GM12878 (cell line): ENCODE data around the gene PYGB. TPM values are rescaled to one million over a fixed set of nuclear protein-coding genes. Genes with fewer than 3 reads are reported as not detected.

Experiments
- ATAC-seq: fragments of 200-7000 bp; cut with Tn5 transposase; 3 replicates; pipeline ENCODE4 v1.9.1; 2020; ENCODE audit warnings: mild to moderate bottlenecking, moderate library complexity
- BruUV-seq: library from RNA; stranded (reverse); fragments of 400-500 nt; replicated peaks from 2 replicates; lab custom pipeline; 2021; lab: Mats Ljungman, UMichigan
- CTCF ChIA-PET: fragments of 300-600 bp; sonication (Branson Sonifier 250); formaldehyde crosslinking; extraction: SDS; loops from one replicate; lab custom pipeline; 2021; ENCODE audit warnings: inconsistent platforms; lab: Yijun Ruan, JAX
- POLR2A ChIA-PET: fragments of 350-600 bp; formaldehyde crosslinking; extraction: SDS; loops from one replicate; lab custom pipeline; 2021; ENCODE audit warnings: inconsistent platforms; lab: Charles Lee
- RAD21 ChIA-PET: fragments of 300-600 bp; sonication (Branson Sonifier 250); formaldehyde crosslinking; loops from one replicate; lab custom pipeline; 2023; ENCODE audit warnings: antibody characterized with exemption; ENCODE audit not compliant: unreplicated experiment; lab: Charles Lee
- SMC1A ChIA-PET: fragments of 300-600 bp; sonication (Branson Sonifier 250); formaldehyde crosslinking; loops from one replicate; lab custom pipeline; 2023; ENCODE audit not compliant: unreplicated experiment, uncharacterized antibody; lab: Charles Lee
- DNase-seq: peaks from one replicate; pipeline ENCODE4 v3.0.0-alpha.2; 2011; ENCODE audit warnings: low read depth, low spot score
- FAIRE-seq: peaks from 3 replicates; lab custom pipeline; 2011; peaks lifted over from hg19 to GRCh38; lab: Jason Lieb, UNC
- H2AFZ ChIP-seq: 2 replicates; pipeline ENCODE4 v1.6.0; 2011; ENCODE audit warnings: low read depth, low read length, control low read depth; ENCODE audit not compliant: control insufficient read depth
- H3K27ac ChIP-seq: 2 replicates; pipeline ENCODE4 v1.5.1; 2011; ENCODE audit warnings: control low read depth; ENCODE audit not compliant: control insufficient read depth, insufficient read depth
- H3K27me3 ChIP-seq, 2 experiments: replicated peaks in 1 of 2; 2 replicates each; pipeline versions ENCODE4 v1.6.0 to v1.6.1; 2011; ENCODE audit warnings: low read length in 1 of 2; ENCODE audit not compliant: control insufficient read depth in 2 of 2, insufficient read depth in 2 of 2
- H3K36me3 ChIP-seq, 2 experiments: 2 replicates each; pipeline ENCODE4 v1.5.1; 2011; ENCODE audit warnings: low read length in 1 of 2; ENCODE audit not compliant: control insufficient read depth in 2 of 2, insufficient read depth in 2 of 2
- H3K4me1 ChIP-seq: 2 replicates; pipeline ENCODE4 v1.6.1; 2011; ENCODE audit warnings: mild to moderate bottlenecking, low read length, moderate library complexity, mixed read lengths; ENCODE audit not compliant: control insufficient read depth, insufficient read depth
- H3K4me2 ChIP-seq: 2 replicates; pipeline ENCODE4 v1.6.0; 2011; ENCODE audit warnings: control low read depth; ENCODE audit not compliant: control insufficient read depth, insufficient read depth
- H3K4me3 ChIP-seq: fragments of 200-600 bp; sonication (generic); 2 replicates; pipeline ENCODE4 v1.5.1; 2016
- H3K79me2 ChIP-seq: 2 replicates; pipeline ENCODE4 v1.6.0; 2011; ENCODE audit warnings: low read length; ENCODE audit not compliant: control insufficient read depth, insufficient read depth
- H3K9ac ChIP-seq: 2 replicates; pipeline ENCODE4 v1.8.0; 2011; ENCODE audit warnings: low read length, control low read depth, mixed read lengths; ENCODE audit not compliant: control insufficient read depth, insufficient read depth
- H3K9me3 ChIP-seq: replicated peaks from 3 replicates; pipeline ENCODE4 v1.5.1; 2011; ENCODE audit warnings: mild to moderate bottlenecking, low read length; ENCODE audit not compliant: control insufficient read depth, insufficient read depth
- H4K20me1 ChIP-seq: 2 replicates; pipeline ENCODE4 v1.6.0; 2011; ENCODE audit not compliant: control insufficient read depth, insufficient read depth
- CREM ChIP-seq: IDR thresholded peaks from 2 replicates; pipeline ENCODE4 v1.6.1; 2014; ENCODE audit warnings: antibody characterized with exemption, low read depth
- FOXM1 ChIP-seq: IDR thresholded peaks from 2 replicates; pipeline ENCODE4 v1.6.1; 2012; ENCODE audit warnings: low read depth, mild to moderate bottlenecking, inconsistent platforms, low read length, moderate library complexity
- SUZ12 ChIP-seq: fragments of 200-600 bp; sonication (generic); IDR thresholded peaks from one replicate; pipeline ENCODE4 v1.6.1; 2018; ENCODE audit warnings: antibody characterized with exemption, mild to moderate bottlenecking; ENCODE audit not compliant: unreplicated experiment
- WGBS: methylation state at CpG from one replicate; pipeline ENCODE4 v1.1.6; 2016; ENCODE audit warnings: low lambda C conversion rate; ENCODE audit not compliant: insufficient replicate concordance, insufficient coverage; ENCODE audit errors: missing lambda C conversion rate; 5-methylcytosine and 5-hydroxymethylcytosine counted together
- in situ Hi-C: fragments of 300-500 bp; cut with MboI; formaldehyde crosslinking; loops from 9 replicates; pipeline ENCODE4 v1.14.3; 2018; ENCODE audit warnings: mixed read lengths
- intact Hi-C: fragments of 100-400 bp; cut with micrococcal nuclease; formaldehyde crosslinking; loops from one replicate; pipeline ENCODE4 v1.14.2; 2022; ENCODE audit not compliant: unreplicated experiment
- polyA plus RNA-seq, 11 experiments: library from polyadenylated mRNA; depleted of rRNA in 4 of 11; unstranded in 6 of 11; stranded (reverse) in 5 of 11; fragments of >200 nt; fragmentation: Nextera tagmentation in 4 of 11; fragmentation: Illumina TruSeq in 1 of 11; extraction: Ambion mirVana in 4 of 11; extraction: Trizol in 1 of 11; gene quantifications; 1 replicate in 1 of 11; 2 replicates in 10 of 11; pipeline versions ENCODE4 v1.2.1 to v1.2.3, GENCODE V29; 2011 to 2016; ENCODE audit warnings: inconsistent platforms in 2 of 11, missing spikeins in 2 of 11, low read depth in 1 of 11
- total RNA-seq, 4 experiments: library from RNA; depleted of rRNA in 3 of 4; stranded (reverse); fragments of >200 nt in 3 of 4; fragmentation: Illumina TruSeq in 1 of 4; extraction: Trizol in 1 of 4; gene quantifications; 2 replicates each; pipeline versions ENCODE4 v1.2.1 to v1.2.3, GENCODE V29; 2013 to 2021

The PYGB gene
- total and polyA plus RNA-seq, 10 of the 15 experiments (the other 5 are each of a cell fraction or from before 2014, with no cell fraction given): 0.34 to 33.5 (median 21.8) TPM

DNA sequence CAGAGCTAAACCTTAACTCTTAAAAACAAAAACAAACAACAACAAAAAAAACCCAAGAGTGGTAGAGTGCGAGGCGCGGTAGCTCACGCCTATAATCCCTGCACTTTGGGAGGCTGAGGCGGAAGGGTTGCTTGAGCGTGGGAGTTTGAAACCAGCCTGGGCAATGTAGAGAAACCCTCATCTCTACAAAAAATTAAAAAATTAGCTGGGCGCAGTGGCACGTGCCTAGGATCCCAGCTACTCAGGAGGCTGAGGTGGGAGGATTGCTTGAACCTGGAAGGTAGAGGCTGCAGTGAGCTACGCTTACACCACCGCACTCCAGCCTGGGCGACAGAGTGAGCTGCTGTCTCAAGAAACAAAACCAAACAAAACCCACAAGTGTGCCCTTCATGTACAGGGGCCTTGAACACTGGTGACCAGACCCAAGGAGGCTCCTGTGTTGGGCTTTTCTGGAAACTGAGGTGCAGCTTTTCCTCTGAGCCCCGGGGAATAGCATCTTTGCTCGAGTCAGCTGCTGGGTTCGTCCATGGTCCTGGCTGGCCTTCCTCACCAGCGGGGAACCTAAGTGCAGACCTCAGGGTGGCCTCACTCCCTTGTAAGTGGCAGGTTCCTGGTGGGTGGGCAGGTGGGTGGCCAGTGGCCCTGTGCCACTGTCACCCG is 39.9 kb downstream of the PYGB start:
- ChIA-PET RAD21 (no interaction called here), SMC1A (no interaction called here)
- Histone ChIP-seq H3K27ac (no peak overlapping the region; the same call in 1 of the 2 replicates), H3K9ac (no peak overlapping the region)
- in situ Hi-C loops (no loop called here), intact Hi-C loops (loop anchor here (5.0 kb wide), 1 partner anchor 290 kb away; no protein-coding TSS in a partner anchor)
- TF ChIP-seq CREM: no peak
- no peak for TF ChIP-seq SUZ12
- no peak for TF ChIP-seq FOXM1
- TF ChIP-seq, all 136 proteins: peak for 0
- H3K4me3 ChIP-seq: no peak overlapping the region
- H3K4me1 ChIP-seq: peaks cover 15% of the 10 kb centered on the region
- no TSS peak for BruUV-seq
- ChIA-PET POLR2A (interaction anchor here (1.1 kb wide), 1 partner anchor 41 kb away, joined by 5 read pairs; no protein-coding TSS in a partner anchor), CTCF (interaction anchor here (1.1 kb wide), 1 partner anchor 112 kb away, joined by 3 read pairs; no protein-coding TSS in a partner anchor)
- no peaks in the 10 kb centered on the region for H3K79me2 ChIP-seq
- FAIRE-seq: no peak
- no peaks in the 10 kb centered on the region for H3K27me3 ChIP-seq
- peaks cover 14 to 30% of the 10 kb centered on the region in 2 experiments; a peak in 3 of 4 replicates for H3K36me3 ChIP-seq
- H4K20me1 ChIP-seq: no peaks in the 10 kb centered on the region; the same call in 1 of the 2 replicates
- H2AFZ ChIP-seq: no peak overlapping the region
- DNase-seq: no peak
- 96% methylated on average over 16 of the region's 16 CpGs for WGBS
- ATAC-seq: no peak
- no peak overlapping the region for H3K4me2 ChIP-seq
- no peaks in the 10 kb centered on the region for H3K9me3 ChIP-seq
